Endodermal cell (in vitro differentiated cells): ENCODE data around the gene PRIMPOL. TPM values are rescaled to one million over a fixed set of nuclear protein-coding genes. Genes with fewer than 3 reads are reported as not detected.

Experiments
- DNase-seq: peaks from one replicate; pipeline ENCODE4 v3.0.0-alpha.2; 2017
- H3K27ac ChIP-seq: 2 replicates; pipeline ENCODE4 v1.5.1; 2013; ENCODE audit warnings: mild to moderate bottlenecking, low read depth, low read length, moderate library complexity
- H3K27me3 ChIP-seq: 2 replicates; pipeline ENCODE4 v1.6.1; 2013; ENCODE audit warnings: mild to moderate bottlenecking, low read length, moderate library complexity; ENCODE audit not compliant: insufficient read depth, control insufficient read depth, poor library complexity, severe bottlenecking
- H3K36me3 ChIP-seq: 2 replicates; pipeline ENCODE4 v1.7.0; 2013; ENCODE audit warnings: mild to moderate bottlenecking, low read length, moderate library complexity; ENCODE audit not compliant: control insufficient read depth, insufficient read depth
- H3K4me1 ChIP-seq: one replicate; pipeline ENCODE4 v1.7.0; 2013; ENCODE audit warnings: low read length; ENCODE audit not compliant: control insufficient read depth, insufficient read depth
- H3K4me3 ChIP-seq: 2 replicates; pipeline ENCODE4 v1.5.1; 2013; ENCODE audit warnings: mild to moderate bottlenecking, low read length, moderate library complexity
- H3K9ac ChIP-seq: 2 replicates; pipeline ENCODE4 v1.6.1; 2013; ENCODE audit warnings: mild to moderate bottlenecking, low read length, moderate library complexity; ENCODE audit not compliant: poor library complexity, severe bottlenecking; ENCODE audit errors: extremely low read depth
- H3K9me3 ChIP-seq: 2 replicates; pipeline ENCODE4 v1.6.1; 2013; ENCODE audit warnings: mild to moderate bottlenecking, low read length, moderate library complexity; ENCODE audit not compliant: control insufficient read depth
- H3K27ac Mint-ChIP-seq: 2 replicates; pipeline ENCODE4 v1.8.0; 2020; ENCODE audit warnings: mixed read lengths
- H3K27me3 Mint-ChIP-seq: 2 replicates; pipeline ENCODE4 v1.8.0; 2021; ENCODE audit warnings: mild to moderate bottlenecking, mixed read lengths; ENCODE audit not compliant: insufficient read depth
- H3K36me3 Mint-ChIP-seq: 2 replicates; pipeline ENCODE4 v1.8.0; 2020; ENCODE audit warnings: low read depth, mixed read lengths
- H3K4me1 Mint-ChIP-seq: 2 replicates; pipeline ENCODE4 v1.8.0; 2020; ENCODE audit warnings: mixed read lengths
- H3K4me3 Mint-ChIP-seq: 2 replicates; pipeline ENCODE4 v1.8.0; 2020; ENCODE audit warnings: mild to moderate bottlenecking, moderate library complexity, mixed read lengths
- H3K9me3 Mint-ChIP-seq: 2 replicates; pipeline ENCODE4 v1.8.0; 2020; ENCODE audit warnings: mild to moderate bottlenecking, mixed read lengths
- CTCF ChIP-seq: fragments of 200-600 bp; sonication (generic); conservative IDR thresholded peaks from 2 replicates; pipeline ENCODE4 v1.5.0; 2021; ENCODE audit warnings: antibody characterized with exemption, mild to moderate bottlenecking
- WGBS, 2 experiments: methylation state at CpG; one replicate each; pipeline versions ENCODE4 v1.1.5 to v1.1.7; 2013; ENCODE audit warnings: missing lambda C conversion rate in 2 of 2, mixed read lengths in 1 of 2; ENCODE audit not compliant: insufficient coverage in 1 of 2, insufficient read length in 1 of 2; 5-methylcytosine and 5-hydroxymethylcytosine counted together
- total RNA-seq, 2 donors: library from RNA; stranded (reverse); fragmentation: NEBNext Ultra II Directional in 1 of 2; extraction: Animal tissue kit (Norgen Biotek cat#: 25700) in 1 of 2; gene quantifications; 2 replicates in 1 of 2; 3 replicates in 1 of 2; pipeline ENCODE4 v1.2.1, GENCODE V29; 2021

Gene PRIMPOL
- total RNA-seq, 2 donors from 2014 or later = 10.1 to 12.0 TPM

GRCh38 chr4:184666670-184667069, 17.1 kb downstream of the PRIMPOL start:
- DNase-seq = no peak
- TF ChIP-seq CTCF = no peak
- WGBS, 2 experiments = 96 to 98% methylated on average over 5 to 6 of the region's 6 CpGs
- no peaks in the 10 kb centered on the region for H3K27me3 ChIP-seq
- no peaks in the 10 kb centered on the region for H3K36me3 ChIP-seq
- no peak overlapping the region for H3K27ac ChIP-seq
- H3K9me3 ChIP-seq = no peaks in the 10 kb centered on the region
- Mint-ChIP-seq H3K27me3 (no peaks in the 10 kb centered on the region), H3K27ac (no peak overlapping the region), H3K9me3 (no peaks in the 10 kb centered on the region), H3K36me3 (peaks cover 20% of the 10 kb centered on the region), H3K4me3 (no peak overlapping the region), H3K4me1 (peaks cover 4% of the 10 kb centered on the region)
- H3K4me3 ChIP-seq = no peak overlapping the region
- no peak overlapping the region for H3K9ac ChIP-seq
- no peaks in the 10 kb centered on the region for H3K4me1 ChIP-seq

- no peak overlapping the region for H3K4me3 ChIP-seq
- H3K4me3 Mint-ChIP-seq = no peak overlapping the region
- no peak overlapping the region for H3K27ac ChIP-seq
- no peaks in the 10 kb centered on the region for H3K9me3 ChIP-seq
- H3K27ac Mint-ChIP-seq = no peak overlapping the region
- no peaks in the 10 kb centered on the region for H3K4me1 ChIP-seq
- WGBS, 2 experiments = 90 to 93% methylated on average over 6 to 9 of the region's 9 CpGs
- no peak for DNase-seq
- no peaks in the 10 kb centered on the region for H3K27me3 Mint-ChIP-seq
- no peak overlapping the region for H3K9ac ChIP-seq
- H3K9me3 Mint-ChIP-seq = no peaks in the 10 kb centered on the region
- no peak for TF ChIP-seq CTCF
- peaks cover 7% of the 10 kb centered on the region for H3K36me3 ChIP-seq
- no peaks in the 10 kb centered on the region for H3K27me3 ChIP-seq
- peaks cover 32% of the 10 kb centered on the region for H3K36me3 Mint-ChIP-seq
- H3K4me1 Mint-ChIP-seq = peaks cover 4% of the 10 kb centered on the region
Measured at GRCh38 chr4:184668096-184668495, 18.6 kb downstream of the PRIMPOL start.

- no peak overlapping the region for H3K27ac Mint-ChIP-seq
- no peak for DNase-seq
- Histone ChIP-seq H3K36me3 (peaks cover 7% of the 10 kb centered on the region), H3K9me3 (no peaks in the 10 kb centered on the region), H3K4me3 (no peak overlapping the region), H3K27ac (no peak overlapping the region), H3K4me1 (no peaks in the 10 kb centered on the region), H3K9ac (no peak overlapping the region), H3K27me3 (no peaks in the 10 kb centered on the region)
- no peaks in the 10 kb centered on the region for H3K9me3 Mint-ChIP-seq
- H3K27me3 Mint-ChIP-seq = no peaks in the 10 kb centered on the region
- H3K4me1 Mint-ChIP-seq = peaks cover 4% of the 10 kb centered on the region
- no peak for TF ChIP-seq CTCF
- no peak overlapping the region for H3K4me3 Mint-ChIP-seq
- 93 to 95% methylated on average over 8 to 9 of the region's 9 CpGs for WGBS, 2 experiments
- H3K36me3 Mint-ChIP-seq = peaks cover 31% of the 10 kb centered on the region
Measured at GRCh38 chr4:184668511-184669114, 19.1 kb downstream of the PRIMPOL start.
